ENCODE measurements around the gene VAV1. TPM values are rescaled to one million over a fixed set of nuclear protein-coding genes. Genes with fewer than 3 reads are reported as not detected.

The VAV1 gene
- total RNA-seq, 3 donors from 2014 or later: 6.6 to 10.2 (median 8.5) TPM

GRCh38 chr19:6777434-6777833 is 4.9 kb downstream of the VAV1 start:
- TF ChIP-seq CTCF (IDR thresholded peaks at IDR 0.05) (no peak), POLR2A (IDR thresholded peaks at IDR 0.05) (no peak)
- Histone ChIP-seq H3K9me3 (no peaks in the 10 kb centered on the region), H3K4me3 (no peak overlapping the region), H3K27ac (no peak overlapping the region), H3K4me1 (no peaks in the 10 kb centered on the region), H3K27me3 (no peaks in the 10 kb centered on the region), H3K36me3 (no peaks in the 10 kb centered on the region)
- no peak for DNase-seq (ENCODE audit: low spot score in 2 of 2)
- intact Hi-C loops (cut with DNase I; ENCODE audit: low total_unique reads): no loop called here

DNA sequence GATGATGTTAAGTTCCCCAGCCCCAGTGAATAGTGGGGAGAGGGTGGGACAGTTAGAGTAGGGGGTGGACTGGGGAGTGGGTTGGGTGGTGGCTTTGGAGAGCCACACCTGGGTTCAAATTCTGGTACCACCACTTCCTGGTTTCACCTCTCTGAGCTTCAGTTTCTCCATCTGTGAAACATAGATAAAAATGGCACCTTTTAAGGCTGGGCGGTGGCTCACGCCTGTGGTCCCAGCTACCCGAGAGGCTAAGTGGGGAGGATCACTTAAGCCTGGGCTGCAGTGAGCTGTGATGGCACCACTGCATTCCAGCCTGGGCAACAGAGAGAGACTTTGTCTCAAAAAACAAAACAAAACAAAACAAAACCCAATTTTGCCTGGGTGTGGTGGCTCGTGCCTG is 5.9 kb downstream of the VAV1 start:
- no peak for DNase-seq (ENCODE audit: low spot score in 2 of 2)
- Histone ChIP-seq H3K4me3 (no peak overlapping the region), H3K9me3 (no peaks in the 10 kb centered on the region), H3K36me3 (no peaks in the 10 kb centered on the region), H3K27ac (no peak overlapping the region), H3K4me1 (no peaks in the 10 kb centered on the region), H3K27me3 (no peaks in the 10 kb centered on the region)
- intact Hi-C loops (cut with DNase I; ENCODE audit: low total_unique reads): no loop called here
- TF ChIP-seq POLR2A (IDR thresholded peaks at IDR 0.05) (no peak), CTCF (IDR thresholded peaks at IDR 0.05) (no peak), POLR2AphosphoS5 (IDR thresholded peaks at IDR 0.05) (no peak)

DNA sequence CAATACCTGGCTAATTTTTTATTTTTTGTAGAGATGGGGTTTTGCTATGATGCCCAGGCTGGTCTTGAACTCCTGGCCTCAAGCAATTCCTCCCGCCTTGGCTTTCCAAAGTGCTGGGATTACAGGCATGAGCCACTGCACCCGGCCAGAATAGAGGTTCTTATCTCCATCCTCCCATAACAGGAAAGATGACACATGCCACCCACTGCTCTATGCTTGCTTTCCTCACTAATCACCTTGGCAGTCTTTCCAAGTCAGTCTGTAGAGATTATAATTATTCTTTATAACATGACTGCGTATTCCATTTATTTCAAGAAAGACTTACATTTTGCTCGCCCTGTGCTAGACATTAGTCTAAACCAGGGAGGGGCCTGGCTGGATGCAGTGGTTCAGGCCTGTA is 6.7 kb downstream of the VAV1 start:
- H3K27me3 ChIP-seq: no peaks in the 10 kb centered on the region
- intact Hi-C loops (cut with DNase I; ENCODE audit: low total_unique reads): no loop called here
- TF ChIP-seq POLR2AphosphoS5 (IDR thresholded peaks at IDR 0.05) (no peak), CTCF (IDR thresholded peaks at IDR 0.05) (no peak), POLR2A (IDR thresholded peaks at IDR 0.05) (no peak)
- no peak overlapping the region for H3K27ac ChIP-seq
- H3K36me3 ChIP-seq: no peaks in the 10 kb centered on the region
- no peaks in the 10 kb centered on the region for H3K4me1 ChIP-seq
- no peak overlapping the region for H3K4me3 ChIP-seq
- H3K9me3 ChIP-seq: no peaks in the 10 kb centered on the region
- no peak for DNase-seq (ENCODE audit: low spot score in 2 of 2)

DNA sequence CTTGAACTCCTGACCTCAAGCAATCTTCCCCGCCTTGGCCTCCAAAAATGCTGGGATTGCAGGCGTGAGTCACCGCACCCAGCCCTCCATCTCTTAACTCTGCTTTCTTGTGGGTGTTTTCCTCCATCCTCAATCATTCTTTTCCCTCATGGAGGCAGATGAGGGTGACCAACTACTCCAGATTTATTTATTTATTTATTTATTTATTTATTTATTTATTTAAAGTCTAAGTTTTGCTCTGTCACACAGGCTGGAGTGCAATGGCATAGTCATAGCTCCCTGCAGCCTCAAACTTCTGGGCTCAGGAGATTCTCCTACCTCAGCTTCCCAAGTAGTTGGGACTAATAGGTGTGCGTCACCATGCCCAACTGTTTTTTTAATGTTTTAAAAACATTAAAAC is 14.9 kb downstream of the VAV1 start:
- Histone ChIP-seq H3K4me3 (no peak overlapping the region), H3K4me1 (no peaks in the 10 kb centered on the region), H3K27me3 (no peaks in the 10 kb centered on the region), H3K27ac (no peak overlapping the region), H3K36me3 (no peaks in the 10 kb centered on the region), H3K9me3 (no peaks in the 10 kb centered on the region)
- TF ChIP-seq POLR2A (IDR thresholded peaks at IDR 0.05) (no peak), POLR2AphosphoS5 (IDR thresholded peaks at IDR 0.05) (no peak), CTCF (IDR thresholded peaks at IDR 0.05) (no peak)
- intact Hi-C loops (cut with DNase I; ENCODE audit: low total_unique reads): no loop called here
- DNase-seq (ENCODE audit: low spot score in 2 of 2): no peak

DNA sequence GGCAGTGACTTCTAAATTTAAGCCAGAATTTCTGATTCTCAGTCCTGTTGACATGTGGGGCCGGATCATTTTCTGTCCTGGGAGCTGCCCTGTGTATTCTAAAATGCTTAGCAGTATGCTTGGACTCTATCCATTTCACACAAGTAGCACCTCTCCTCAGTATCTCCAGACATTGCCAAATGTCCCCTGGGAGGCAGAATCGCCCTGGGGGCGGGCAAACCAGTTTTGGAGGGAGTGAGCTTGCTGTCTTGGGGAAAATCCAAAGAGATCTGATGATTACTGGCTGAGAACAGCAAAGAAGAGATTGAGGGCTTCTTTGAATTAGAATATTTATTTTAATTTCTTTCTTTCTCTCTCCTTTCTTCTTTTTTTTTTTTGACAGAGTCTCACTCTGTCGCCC is 16.4 kb downstream of the VAV1 start:
- no peaks in the 10 kb centered on the region for H3K9me3 ChIP-seq
- H3K27ac ChIP-seq: peak overlapping the region in 1 of 2 donors; percentile 7
- no peaks in the 10 kb centered on the region for H3K36me3 ChIP-seq
- no peak for TF ChIP-seq POLR2AphosphoS5 (IDR thresholded peaks at IDR 0.05)
- no peak for TF ChIP-seq POLR2A (IDR thresholded peaks at IDR 0.05)
- no peak for TF ChIP-seq CTCF (IDR thresholded peaks at IDR 0.05)
- no peaks in the 10 kb centered on the region for H3K4me1 ChIP-seq
- intact Hi-C loops (cut with DNase I; ENCODE audit: low total_unique reads): no loop called here
- H3K27me3 ChIP-seq: no peaks in the 10 kb centered on the region
- no peak overlapping the region for H3K4me3 ChIP-seq
- no peak for DNase-seq (ENCODE audit: low spot score in 2 of 2)
